ENCODE data around the gene ANKRD16.
"Not testable (repeated sequence)": the region's sequence is repeated elsewhere in the genome, so short reads cannot be mapped to it uniquely, and the experiment has no call there.

Gene ANKRD16

GRCh38 chr10:5877041-5877440, 12.7 kb downstream of the ANKRD16 start:
- not testable (repeated sequence) for H3K9ac ChIP-seq (ENCODE audit: low read depth, low read length); H3K9me3 ChIP-seq (ENCODE audit: control insufficient read depth, insufficient read depth, low read length); H3K36me3 ChIP-seq (ENCODE audit: insufficient read depth, low read length); H3K4me1 ChIP-seq (ENCODE audit: insufficient read depth, low read length)

GRCh38 chr10:5876181-5876768, 13.4 kb downstream of the ANKRD16 start:
- Histone ChIP-seq H3K4me1 (ENCODE audit: insufficient read depth, low read length) (no peaks in the 10 kb centered on the region), H3K36me3 (ENCODE audit: insufficient read depth, low read length) (no peaks in the 10 kb centered on the region), H3K9ac (ENCODE audit: low read depth, low read length) (no peak overlapping the region), H3K9me3 (ENCODE audit: control insufficient read depth, insufficient read depth, low read length) (no peaks in the 10 kb centered on the region)

- Histone ChIP-seq H3K4me1 (ENCODE audit: insufficient read depth, low read length) (no peaks in the 10 kb centered on the region), H3K9me3 (ENCODE audit: control insufficient read depth, insufficient read depth, low read length) (no peaks in the 10 kb centered on the region), H3K9ac (ENCODE audit: low read depth, low read length) (no peak overlapping the region), H3K36me3 (ENCODE audit: insufficient read depth, low read length) (no peaks in the 10 kb centered on the region)
Observed at GRCh38 chr10:5873515-5873995, 16.1 kb downstream of the ANKRD16 start.

- Histone ChIP-seq H3K9ac (ENCODE audit: low read depth, low read length) (no peak overlapping the region), H3K9me3 (ENCODE audit: control insufficient read depth, insufficient read depth, low read length) (no peaks in the 10 kb centered on the region), H3K4me1 (ENCODE audit: insufficient read depth, low read length) (no peaks in the 10 kb centered on the region), H3K36me3 (ENCODE audit: insufficient read depth, low read length) (no peaks in the 10 kb centered on the region)
Observed at GRCh38 chr10:5871596-5871995, 18.1 kb downstream of the ANKRD16 start.

- Histone ChIP-seq H3K9me3 (ENCODE audit: control insufficient read depth, insufficient read depth, low read length) (no peaks in the 10 kb centered on the region), H3K4me1 (ENCODE audit: insufficient read depth, low read length) (no peaks in the 10 kb centered on the region), H3K9ac (ENCODE audit: low read depth, low read length) (no peak overlapping the region), H3K36me3 (ENCODE audit: insufficient read depth, low read length) (no peaks in the 10 kb centered on the region)
Observed at GRCh38 chr10:5869156-5869555, 20.5 kb downstream of the ANKRD16 start.

- not testable (repeated sequence) for H3K9ac ChIP-seq (ENCODE audit: low read depth, low read length); H3K36me3 ChIP-seq (ENCODE audit: insufficient read depth, low read length); H3K9me3 ChIP-seq (ENCODE audit: control insufficient read depth, insufficient read depth, low read length); H3K4me1 ChIP-seq (ENCODE audit: insufficient read depth, low read length)
Observed at GRCh38 chr10:5868383-5868782, 21.3 kb downstream of the ANKRD16 start.

- H3K4me1 ChIP-seq (ENCODE audit: insufficient read depth, low read length); H3K36me3 ChIP-seq (ENCODE audit: insufficient read depth, low read length); H3K9ac ChIP-seq (ENCODE audit: low read depth, low read length); H3K9me3 ChIP-seq (ENCODE audit: control insufficient read depth, insufficient read depth, low read length): not testable (repeated sequence)
Observed at GRCh38 chr10:5867091-5867615, 22.5 kb downstream of the ANKRD16 start.

GRCh38 chr10:5866451-5867081, 23.1 kb downstream of the ANKRD16 start:
- not testable (repeated sequence) for H3K9me3 ChIP-seq (ENCODE audit: control insufficient read depth, insufficient read depth, low read length); H3K36me3 ChIP-seq (ENCODE audit: insufficient read depth, low read length); H3K4me1 ChIP-seq (ENCODE audit: insufficient read depth, low read length); H3K9ac ChIP-seq (ENCODE audit: low read depth, low read length)

- not testable (repeated sequence) for H3K9ac ChIP-seq (ENCODE audit: low read depth, low read length); H3K36me3 ChIP-seq (ENCODE audit: insufficient read depth, low read length); H3K9me3 ChIP-seq (ENCODE audit: control insufficient read depth, insufficient read depth, low read length); H3K4me1 ChIP-seq (ENCODE audit: insufficient read depth, low read length)
Observed at GRCh38 chr10:5862981-5863685, 26.6 kb downstream of the ANKRD16 start.

- Histone ChIP-seq H3K9ac (ENCODE audit: low read depth, low read length) (no peak overlapping the region), H3K9me3 (ENCODE audit: control insufficient read depth, insufficient read depth, low read length) (no peaks in the 10 kb centered on the region), H3K36me3 (ENCODE audit: insufficient read depth, low read length) (no peaks in the 10 kb centered on the region), H3K4me1 (ENCODE audit: insufficient read depth, low read length) (no peaks in the 10 kb centered on the region)
Observed at GRCh38 chr10:5862360-5862961, 27.2 kb downstream of the ANKRD16 start.

GRCh38 chr10:5860066-5860465, 29.6 kb downstream of the ANKRD16 start:
- H3K9ac ChIP-seq (ENCODE audit: low read depth, low read length), result no peak overlapping the region
- H3K36me3 ChIP-seq (ENCODE audit: insufficient read depth, low read length), result no peaks in the 10 kb centered on the region
- no peaks in the 10 kb centered on the region for H3K9me3 ChIP-seq (ENCODE audit: control insufficient read depth, insufficient read depth, low read length)
- H3K4me1 ChIP-seq (ENCODE audit: insufficient read depth, low read length), result no peaks in the 10 kb centered on the region

GRCh38 chr10:5858811-5859210, 30.9 kb downstream of the ANKRD16 start:
- Histone ChIP-seq H3K36me3 (ENCODE audit: insufficient read depth, low read length) (no peaks in the 10 kb centered on the region), H3K9ac (ENCODE audit: low read depth, low read length) (no peak overlapping the region), H3K9me3 (ENCODE audit: control insufficient read depth, insufficient read depth, low read length) (no peaks in the 10 kb centered on the region), H3K4me1 (ENCODE audit: insufficient read depth, low read length) (no peaks in the 10 kb centered on the region)

- H3K9me3 ChIP-seq (ENCODE audit: control insufficient read depth, insufficient read depth, low read length), result no peaks in the 10 kb centered on the region
- no peak overlapping the region for H3K9ac ChIP-seq (ENCODE audit: low read depth, low read length)
- no peaks in the 10 kb centered on the region for H3K4me1 ChIP-seq (ENCODE audit: insufficient read depth, low read length)
Observed at GRCh38 chr10:5856701-5857004, 33.0 kb downstream of the ANKRD16 start.

GRCh38 chr10:5855979-5856700, 33.6 kb downstream of the ANKRD16 start:
- Histone ChIP-seq H3K36me3 (ENCODE audit: insufficient read depth, low read length) (no peaks in the 10 kb centered on the region), H3K9me3 (ENCODE audit: control insufficient read depth, insufficient read depth, low read length) (no peaks in the 10 kb centered on the region), H3K9ac (ENCODE audit: low read depth, low read length) (no peak overlapping the region), H3K4me1 (ENCODE audit: insufficient read depth, low read length) (no peaks in the 10 kb centered on the region)

More at GRCh38 chr10:5856701-5857004, 33.0 kb downstream of the ANKRD16 start:
- H3K36me3 ChIP-seq (ENCODE audit: insufficient read depth, low read length), result no peaks in the 10 kb centered on the region
